ENCODE measurements around the gene GLRA3.
"Not testable (repeated sequence)": the region's sequence is repeated elsewhere in the genome, so short reads cannot be mapped to it uniquely, and the experiment has no call there.

GLRA3 gene

DNA sequence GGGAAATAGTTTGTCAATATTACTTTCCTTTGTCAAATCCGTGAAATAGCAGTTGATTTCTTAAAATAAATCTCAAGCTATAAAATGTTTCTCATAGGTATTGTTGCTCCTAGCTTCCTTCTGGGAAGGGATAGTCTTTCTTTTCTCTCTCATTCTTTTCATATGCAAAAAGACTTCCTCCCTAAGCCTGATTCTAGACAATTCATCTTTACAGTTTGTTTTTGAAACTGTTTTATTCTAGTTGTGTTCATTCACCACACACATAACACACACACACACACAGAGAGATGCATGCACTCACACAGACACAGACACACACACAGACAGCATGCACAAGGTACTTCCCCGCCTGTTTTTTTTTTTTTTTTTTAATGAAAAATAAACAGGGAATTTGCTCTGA is 18.2 kb downstream of the GLRA3 start:
- TF ChIP-seq, protein P1, sequence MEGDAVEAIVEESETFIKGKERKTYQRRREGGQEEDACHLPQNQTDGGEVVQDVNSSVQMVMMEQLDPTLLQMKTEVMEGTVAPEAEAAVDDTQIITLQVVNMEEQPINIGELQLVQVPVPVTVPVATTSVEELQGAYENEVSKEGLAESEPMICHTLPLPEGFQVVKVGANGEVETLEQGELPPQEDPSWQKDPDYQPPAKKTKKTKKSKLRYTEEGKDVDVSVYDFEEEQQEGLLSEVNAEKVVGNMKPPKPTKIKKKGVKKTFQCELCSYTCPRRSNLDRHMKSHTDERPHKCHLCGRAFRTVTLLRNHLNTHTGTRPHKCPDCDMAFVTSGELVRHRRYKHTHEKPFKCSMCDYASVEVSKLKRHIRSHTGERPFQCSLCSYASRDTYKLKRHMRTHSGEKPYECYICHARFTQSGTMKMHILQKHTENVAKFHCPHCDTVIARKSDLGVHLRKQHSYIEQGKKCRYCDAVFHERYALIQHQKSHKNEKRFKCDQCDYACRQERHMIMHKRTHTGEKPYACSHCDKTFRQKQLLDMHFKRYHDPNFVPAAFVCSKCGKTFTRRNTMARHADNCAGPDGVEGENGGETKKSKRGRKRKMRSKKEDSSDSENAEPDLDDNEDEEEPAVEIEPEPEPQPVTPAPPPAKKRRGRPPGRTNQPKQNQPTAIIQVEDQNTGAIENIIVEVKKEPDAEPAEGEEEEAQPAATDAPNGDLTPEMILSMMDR (IDR thresholded peaks at IDR 0.05; ENCODE audit: insufficient read depth, low read length, poor library complexity, severe bottlenecking), result no peak
- Histone ChIP-seq H3K27me3 (replicated peaks; ENCODE audit: control insufficient read depth, insufficient read depth, low read length) (no peaks in the 10 kb centered on the region), H3K4me3 (replicated peaks; ENCODE audit: low read depth, low read length) (no peak overlapping the region), H3K36me3 (ENCODE audit: control insufficient read depth, insufficient read depth, low read length) (no peaks in the 10 kb centered on the region)
- no peak for DNase-seq (ENCODE audit: extremely low read depth, insufficient read length)

DNA sequence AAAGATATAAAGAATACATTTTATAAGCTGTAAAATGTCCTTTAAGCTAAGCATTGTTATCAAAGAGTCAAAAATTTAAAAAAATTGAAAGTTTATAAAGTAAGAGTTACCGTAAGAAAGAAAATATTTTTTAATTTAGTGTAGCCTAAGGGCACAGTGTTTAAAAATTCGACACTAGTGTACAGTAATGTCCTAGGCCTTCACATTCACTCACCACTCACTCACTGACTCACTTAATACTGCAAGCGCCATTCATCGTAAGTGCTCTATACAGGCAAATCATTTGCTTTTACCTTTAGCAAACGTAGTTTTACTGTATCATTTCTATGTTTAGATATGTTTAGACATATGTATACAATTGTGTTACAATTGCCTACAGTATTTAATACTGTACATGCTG is 20.2 kb downstream of the GLRA3 start:
- Histone ChIP-seq H3K4me3 (replicated peaks; ENCODE audit: low read depth, low read length) (no peak overlapping the region), H3K36me3 (ENCODE audit: control insufficient read depth, insufficient read depth, low read length) (no peaks in the 10 kb centered on the region), H3K27me3 (replicated peaks; ENCODE audit: control insufficient read depth, insufficient read depth, low read length) (no peaks in the 10 kb centered on the region)
- no peak for DNase-seq (ENCODE audit: extremely low read depth, insufficient read length)
- TF ChIP-seq, protein P1 (IDR thresholded peaks at IDR 0.05; ENCODE audit: insufficient read depth, low read length, poor library complexity, severe bottlenecking), result no peak

DNA sequence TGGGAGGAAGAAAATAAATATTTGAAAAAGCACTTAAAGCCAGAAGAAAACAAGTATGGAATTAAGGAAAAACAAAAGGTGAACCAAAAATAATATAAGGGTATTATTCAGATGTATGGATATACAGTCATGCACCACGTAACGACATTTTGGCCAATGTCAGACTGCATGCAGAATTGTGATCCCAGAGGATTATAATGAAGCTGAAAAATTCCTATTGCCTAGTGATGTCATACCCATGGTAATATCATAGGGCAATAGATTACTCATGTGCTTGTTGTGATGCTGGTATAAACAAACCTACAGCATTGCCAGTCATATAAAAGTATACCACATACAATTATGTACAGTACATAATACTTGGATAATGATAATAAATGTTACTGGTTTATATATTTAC is 20.9 kb downstream of the GLRA3 start:
- H3K36me3 ChIP-seq (ENCODE audit: control insufficient read depth, insufficient read depth, low read length), result no peaks in the 10 kb centered on the region
- no peak for DNase-seq (ENCODE audit: extremely low read depth, insufficient read length)
- no peak overlapping the region for H3K4me3 ChIP-seq (replicated peaks; ENCODE audit: low read depth, low read length)
- H3K27me3 ChIP-seq (replicated peaks; ENCODE audit: control insufficient read depth, insufficient read depth, low read length), result no peaks in the 10 kb centered on the region
- TF ChIP-seq, protein P1 (IDR thresholded peaks at IDR 0.05; ENCODE audit: insufficient read depth, low read length, poor library complexity, severe bottlenecking), result no peak

DNA sequence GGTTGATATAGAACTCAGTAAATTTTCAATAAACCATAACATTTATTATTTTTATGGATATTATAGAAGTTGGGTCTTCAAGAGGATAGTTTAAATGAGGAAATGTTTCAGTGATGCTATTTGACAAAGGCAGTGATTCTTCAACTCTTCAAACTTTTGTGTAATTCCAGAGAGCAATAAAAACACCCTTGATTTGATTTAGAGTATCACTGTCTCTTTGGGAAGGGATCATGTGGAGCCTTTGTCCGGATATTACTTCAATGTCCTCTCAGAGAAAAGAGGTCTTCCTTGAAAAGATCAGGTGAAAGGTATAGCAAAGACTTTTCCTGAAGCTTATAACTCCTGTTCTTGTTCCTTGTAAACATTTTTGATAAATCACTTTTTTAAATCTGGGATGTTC is 23.3 kb downstream of the GLRA3 start:
- no peak overlapping the region for H3K4me3 ChIP-seq (replicated peaks; ENCODE audit: low read depth, low read length)
- TF ChIP-seq, protein P1 (IDR thresholded peaks at IDR 0.05; ENCODE audit: insufficient read depth, low read length, poor library complexity, severe bottlenecking), result no peak
- H3K36me3 ChIP-seq (ENCODE audit: control insufficient read depth, insufficient read depth, low read length), result no peaks in the 10 kb centered on the region
- no peak for DNase-seq (ENCODE audit: extremely low read depth, insufficient read length)
- H3K27me3 ChIP-seq (replicated peaks; ENCODE audit: control insufficient read depth, insufficient read depth, low read length), result no peaks in the 10 kb centered on the region

DNA sequence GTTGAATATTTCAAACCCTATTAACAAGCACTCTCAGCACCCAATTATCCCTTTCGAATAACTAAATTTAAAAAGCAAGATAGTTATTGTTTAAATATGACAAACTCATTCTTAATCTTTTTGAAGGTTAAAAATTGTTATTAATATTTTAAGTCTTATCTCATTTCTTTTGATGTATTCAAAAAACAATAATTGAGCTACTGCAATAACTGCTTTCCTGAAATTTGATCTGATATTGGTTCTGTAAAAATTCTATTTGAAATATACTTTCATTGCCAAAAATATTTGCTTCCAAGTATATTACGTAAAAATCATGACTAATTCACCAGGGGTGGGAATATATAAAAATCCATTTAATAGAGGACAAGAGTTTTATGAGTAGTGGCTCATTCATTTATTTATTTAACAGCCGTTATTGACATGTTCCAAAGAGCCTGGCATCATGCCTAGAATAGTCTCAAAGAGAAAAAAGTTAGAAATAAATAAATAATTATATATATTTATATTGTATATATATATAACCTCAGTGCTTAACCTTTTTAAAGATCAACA is 34.4 kb downstream of the GLRA3 start:
- Histone ChIP-seq H3K4me3 (replicated peaks; ENCODE audit: low read depth, low read length) (no peak overlapping the region), H3K36me3 (ENCODE audit: control insufficient read depth, insufficient read depth, low read length) (no peaks in the 10 kb centered on the region), H3K27me3 (replicated peaks; ENCODE audit: control insufficient read depth, insufficient read depth, low read length) (no peaks in the 10 kb centered on the region)
- TF ChIP-seq, protein P1 (IDR thresholded peaks at IDR 0.05; ENCODE audit: insufficient read depth, low read length, poor library complexity, severe bottlenecking), result no peak
- no peak for DNase-seq (ENCODE audit: extremely low read depth, insufficient read length)

DNA sequence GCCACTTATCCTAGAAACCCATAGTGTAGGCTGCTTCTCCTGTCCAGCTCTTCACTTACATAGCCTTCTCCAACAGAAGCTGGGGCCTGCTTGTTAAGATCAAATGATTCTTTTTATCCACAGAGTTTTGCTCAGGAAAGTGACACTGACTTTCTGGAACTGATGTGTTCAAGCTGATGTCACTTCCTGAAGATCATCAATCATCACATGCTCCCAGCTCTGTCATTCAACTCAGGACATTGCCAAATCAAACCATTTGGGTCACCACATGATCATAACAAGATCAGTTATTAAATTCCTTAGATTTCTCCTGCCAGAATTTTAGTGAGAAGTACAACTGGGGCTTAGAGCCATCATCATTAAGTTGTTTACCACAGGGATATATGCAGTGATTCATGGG is 39.4 kb downstream of the GLRA3 start:
- Histone ChIP-seq H3K36me3 (ENCODE audit: control insufficient read depth, insufficient read depth, low read length) (no peaks in the 10 kb centered on the region), H3K27me3 (replicated peaks; ENCODE audit: control insufficient read depth, insufficient read depth, low read length) (no peaks in the 10 kb centered on the region), H3K4me3 (replicated peaks; ENCODE audit: low read depth, low read length) (no peak overlapping the region)
- TF ChIP-seq, protein P1 (IDR thresholded peaks at IDR 0.05; ENCODE audit: insufficient read depth, low read length, poor library complexity, severe bottlenecking), result no peak
- no peak for DNase-seq (ENCODE audit: extremely low read depth, insufficient read length)

DNA sequence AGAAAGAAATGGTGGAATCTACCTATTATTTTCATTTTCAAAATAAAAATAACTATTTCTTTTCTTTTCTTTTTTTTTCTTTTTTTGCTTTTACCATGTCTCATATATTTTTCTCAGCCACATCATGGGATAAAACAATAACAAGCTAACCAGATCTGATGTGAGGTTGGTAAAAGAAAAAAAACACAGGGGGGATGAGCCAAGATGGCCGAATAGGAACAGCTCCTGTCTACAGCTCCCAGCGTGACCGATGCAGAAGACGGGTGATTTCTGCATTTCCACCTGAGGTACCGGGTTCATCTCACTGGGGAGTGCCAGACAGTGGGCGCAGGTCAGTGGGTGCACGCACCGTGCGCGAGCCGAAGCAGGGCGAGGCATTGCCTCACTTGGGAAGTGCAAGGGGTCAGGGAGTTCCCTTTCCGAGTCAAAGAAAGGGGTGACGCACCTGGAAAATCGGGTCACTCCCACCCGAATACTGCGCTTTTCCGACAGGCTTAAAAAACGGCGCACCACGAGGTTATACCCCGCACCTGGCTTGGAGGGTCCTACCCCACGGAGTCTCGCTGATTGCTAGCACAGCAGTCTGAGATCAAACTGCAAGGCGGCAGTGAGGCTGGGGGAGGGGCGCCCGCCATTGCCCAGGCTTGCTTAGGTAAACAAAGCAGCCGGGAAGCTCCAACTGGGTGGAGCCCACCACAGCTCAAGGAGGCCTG is 50.6 kb downstream of the GLRA3 start:
- H3K36me3 ChIP-seq (ENCODE audit: control insufficient read depth, insufficient read depth, low read length); DNase-seq (ENCODE audit: extremely low read depth, insufficient read length); H3K27me3 ChIP-seq (replicated peaks; ENCODE audit: control insufficient read depth, insufficient read depth, low read length); H3K4me3 ChIP-seq (replicated peaks; ENCODE audit: low read depth, low read length): not testable (repeated sequence)

Data from GM06990 (cell line).